Spleen (tissue), 11 donors: ENCODE data around the gene FDX2. TPM values are rescaled to one million over a fixed set of nuclear protein-coding genes. Genes with fewer than 3 reads are reported as not detected.
"Not testable (repeated sequence)": the region's sequence is repeated elsewhere in the genome, so short reads cannot be mapped to it uniquely, and the experiment has no call there.

Experiments
- DNase-seq: peaks from one replicate; pipeline ENCODE4 v3.0.0-alpha.2; 2020
- H3K27ac ChIP-seq, 8 donors: fragments of 200-600 bp; sonication (generic) in 7 of 8; 1 replicate in 4 of 8; 2 replicates in 4 of 8; pipeline versions ENCODE4 v1.5.0 to v1.8.0; 2016 to 2021; ENCODE audit warnings: inconsistent platforms in 4 of 8, mild to moderate bottlenecking in 4 of 8, moderate library complexity in 1 of 8
- H3K27me3 ChIP-seq, 7 donors: fragments of 200-600 bp; sonication (generic) in 6 of 7; replicated peaks in 1 of 7; 1 replicate in 4 of 7; 2 replicates in 3 of 7; pipeline versions ENCODE4 v1.5.0 to v1.8.0; 2016 to 2021; ENCODE audit warnings: inconsistent platforms in 3 of 7, mild to moderate bottlenecking in 1 of 7
- H3K36me3 ChIP-seq, 6 donors: fragments of 200-600 bp; sonication (generic) in 5 of 6; 1 replicate in 4 of 6; 2 replicates in 2 of 6; pipeline versions ENCODE4 v1.5.0 to v1.8.0; 2016 to 2021; ENCODE audit warnings: inconsistent platforms in 2 of 6
- H3K4me1 ChIP-seq, 6 donors: fragments of 200-600 bp; sonication (generic) in 5 of 6; 1 replicate in 3 of 6; 2 replicates in 3 of 6; pipeline versions ENCODE4 v1.5.0 to v1.8.0; 2016 to 2021; ENCODE audit warnings: inconsistent platforms in 3 of 6
- H3K4me3 ChIP-seq, 8 donors: fragments of 200-600 bp; sonication (generic) in 7 of 8; 1 replicate in 4 of 8; 2 replicates in 4 of 8; pipeline versions ENCODE4 v1.5.0 to v1.8.0; 2016 to 2021; ENCODE audit warnings: inconsistent platforms in 4 of 8, mild to moderate bottlenecking in 4 of 8, moderate library complexity in 2 of 8
- H3K9me3 ChIP-seq, 8 donors: fragments of 200-600 bp; sonication (generic) in 7 of 8; 1 replicate in 4 of 8; 2 replicates in 4 of 8; pipeline versions ENCODE4 v1.5.0 to v1.8.0; 2016 to 2021; ENCODE audit warnings: inconsistent platforms in 4 of 8
- CTCF ChIP-seq, 11 experiments: fragments of 200-600 bp in 7 of 11; fragments of 450-650 bp in 4 of 11; sonication (generic) in 4 of 11; IDR thresholded peaks in 8 of 11; conservative IDR thresholded peaks in 3 of 11; 1 replicate in 7 of 11; 2 replicates in 4 of 11; pipeline versions ENCODE4 v1.4.0 to v1.8.0; 2016 to 2021; ENCODE audit warnings: antibody characterized with exemption in 11 of 11, inconsistent platforms in 4 of 11, mild to moderate bottlenecking in 1 of 11
- POLR2A ChIP-seq, 3 donors: fragments of 450-650 bp; IDR thresholded peaks; one replicate each; pipeline ENCODE4 v1.5.1; 2017; ENCODE audit warnings: antibody characterized with exemption in 3 of 3, mild to moderate bottlenecking in 1 of 3
- POLR2AphosphoS5 ChIP-seq, 3 donors: sonication (generic); formaldehyde crosslinking; IDR thresholded peaks; one replicate each; pipeline ENCODE4 v1.5.1; 2017; ENCODE audit warnings: antibody characterized with exemption in 3 of 3
- WGBS, 5 donors: extraction: QIAGEN DNeasy Blood & Tissue Kit in 3 of 5; methylation state at CpG; one replicate each; pipeline versions ENCODE4 v1.1.5 to v1.1.7; 2013 to 2018; 5-methylcytosine and 5-hydroxymethylcytosine counted together
- intact Hi-C: fragments of 100-400 bp; cut with DNase I; formaldehyde crosslinking; loops from one replicate; pipeline ENCODE4 v1.15.0; 2023; ENCODE audit warnings: low total_unique reads
- polyA plus RNA-seq, 3 donors: library from polyadenylated mRNA; stranded (reverse); fragments of 200-250 nt; gene quantifications; one replicate each; pipeline ENCODE4 v1.2.1, GENCODE V29; 2013
- total RNA-seq, 7 donors: library from RNA; depleted of rRNA in 3 of 7; stranded (reverse); fragments of >200 nt in 3 of 7; fragmentation: NEBNext Ultra II Directional in 4 of 7; extraction: Animal tissue kit (Norgen Biotek cat#: 25700) in 4 of 7; gene quantifications; one replicate each; pipeline versions ENCODE4 v1.1.0 to v1.2.1, GENCODE V29; 2016 to 2021
- donor health status: healthy with polysubstance abuse.
- donor health status: DM: no; HTN: no; CAD: no; lungs with moderate emphysema.
- donor health status: DM: no; HTN: no; CAD: no.
- donor health status: Bipolar disorder and iron deficiency.
- donor health status: healthy.
- donor health status: DM: no; HTN: no; CAD: no.
- donor health status: DM: yes; HTN: yes; CAD: no.

The FDX2 gene
- total and polyA plus RNA-seq, 10 donors: 9.1 to 28.1 (median 14.2) TPM

DNA sequence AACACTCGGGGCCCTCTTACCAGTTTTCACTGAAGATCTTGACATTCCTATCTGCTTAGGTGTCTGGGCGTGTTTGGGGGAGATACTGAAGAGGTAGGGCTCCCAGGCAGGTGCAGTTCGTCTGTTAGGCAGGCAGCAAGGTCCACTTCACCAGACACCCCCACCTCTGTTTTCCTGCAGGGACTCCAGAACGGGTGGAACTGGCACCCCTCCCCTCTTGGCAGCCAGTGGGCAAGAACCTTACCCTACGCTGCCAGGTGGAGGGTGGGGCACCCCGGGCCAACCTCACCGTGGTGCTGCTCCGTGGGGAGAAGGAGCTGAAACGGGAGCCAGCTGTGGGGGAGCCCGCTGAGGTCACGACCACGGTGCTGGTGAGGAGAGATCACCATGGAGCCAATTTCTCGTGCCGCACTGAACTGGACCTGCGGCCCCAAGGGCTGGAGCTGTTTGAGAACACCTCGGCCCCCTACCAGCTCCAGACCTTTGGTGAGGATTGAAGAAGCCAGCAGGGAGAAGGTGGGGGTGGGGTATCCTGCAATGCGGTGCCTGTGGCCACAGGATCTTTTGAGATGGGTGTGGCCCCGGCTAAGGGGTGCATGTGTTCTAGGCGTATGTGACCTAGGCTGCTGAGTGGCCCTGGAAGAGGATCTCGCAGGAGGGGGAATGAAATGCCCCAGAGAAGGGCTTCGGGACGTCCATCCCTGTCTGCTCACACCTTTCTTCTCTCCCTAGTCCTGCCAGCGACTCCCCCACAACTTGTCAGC is 32.3 kb downstream of the FDX2 start:
- H3K4me3 ChIP-seq: no peak overlapping the region
- peak overlapping the region in 1 of 8 donors; percentile 8 for H3K27ac ChIP-seq
- TF ChIP-seq CTCF (IDR thresholded peaks at IDR 0.05 in 8 of 11, conservative IDR thresholded peaks at IDR 0.05 in 3 of 11) (no peak), POLR2A (IDR thresholded peaks at IDR 0.05) (no peak), POLR2AphosphoS5 (IDR thresholded peaks at IDR 0.05) (peak in 1 of 3 donors; percentile 50)
- H3K27me3 ChIP-seq: peaks cover 0 to 19% (median 13%) of the 10 kb centered on the region in 7 donors
- 84 to 89% (median 85%) methylated on average over 23 of the region's 23 CpGs for WGBS, 5 donors
- intact Hi-C loops: no loop called here
- peaks cover 3 to 79% (median 59%) of the 10 kb centered on the region in 6 donors for H3K36me3 ChIP-seq
- H3K9me3 ChIP-seq: no peaks in the 10 kb centered on the region
- no peak for DNase-seq
- H3K4me1 ChIP-seq: peaks cover 34 to 97% (median 68%) of the 10 kb centered on the region in 6 donors

- H3K27me3 ChIP-seq, DNase-seq, intact Hi-C loops, H3K9me3 ChIP-seq, H3K27ac ChIP-seq, H3K4me3 ChIP-seq: not testable (repeated sequence)
- Histone ChIP-seq H3K4me1 (peaks cover 26 to 97% (median 67%) of the 10 kb centered on the region in 6 donors), H3K36me3 (peaks cover 3 to 93% (median 74%) of the 10 kb centered on the region in 6 donors)
- 90 to 95% (median 94%) methylated on average over 5 of the region's 5 CpGs for WGBS, 5 donors
These were observed 33.8 kb downstream of the FDX2 start for GRCh38 chr19:10282043-10282442.

DNA sequence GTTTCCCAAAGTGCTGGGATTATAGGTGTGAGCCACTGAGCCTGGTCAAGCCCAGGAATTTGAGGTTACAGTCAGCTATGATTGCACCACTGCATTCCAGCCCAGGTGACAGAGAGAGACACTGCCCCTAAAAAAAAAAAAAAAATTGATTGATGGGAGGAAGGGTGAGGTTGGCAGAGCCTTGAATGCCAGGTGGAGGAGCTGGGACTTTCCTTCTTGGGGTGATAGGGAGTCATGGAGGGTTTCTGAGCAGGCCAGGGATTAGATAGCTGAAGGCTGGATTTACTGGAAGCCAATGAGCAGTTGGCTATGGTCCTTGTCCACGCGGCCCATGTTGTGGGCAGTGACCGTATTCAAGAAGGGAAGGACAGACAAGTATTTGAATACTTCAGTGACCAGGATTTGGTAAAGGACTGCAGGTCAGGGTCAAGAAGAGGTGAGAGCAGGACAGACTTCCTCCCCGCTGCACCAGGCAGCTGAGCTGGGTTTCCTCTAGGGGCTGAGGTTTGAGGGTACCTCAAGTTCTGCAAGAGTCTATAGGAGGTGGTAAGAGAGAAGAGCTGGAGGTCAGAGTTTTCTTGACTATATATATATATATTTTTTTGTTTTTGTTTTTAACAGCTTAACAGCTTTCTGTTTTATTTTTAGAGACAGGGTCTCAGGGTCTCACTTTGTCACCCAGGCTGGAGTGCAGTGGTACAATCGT is 35.9 kb downstream of the FDX2 start:
- WGBS, 5 donors: 40 to 51% (median 48%) methylated on average over 5 of the region's 5 CpGs
- TF ChIP-seq CTCF (IDR thresholded peaks at IDR 0.05 in 8 of 11, conservative IDR thresholded peaks at IDR 0.05 in 3 of 11) (no peak), POLR2A (IDR thresholded peaks at IDR 0.05) (no peak), POLR2AphosphoS5 (IDR thresholded peaks at IDR 0.05) (peak in 1 of 3 donors; percentile 6)
- H3K27ac ChIP-seq: peak overlapping the region in 6 of 8 donors; percentile 25 to 70 (median 30)
- H3K27me3 ChIP-seq: no peaks in the 10 kb centered on the region
- peaks cover 14 to 97% (median 65%) of the 10 kb centered on the region in 6 donors for H3K4me1 ChIP-seq
- H3K36me3 ChIP-seq: peaks cover 0 to 100% (median 79%) of the 10 kb centered on the region in 6 donors
- no peaks in the 10 kb centered on the region for H3K9me3 ChIP-seq
- H3K4me3 ChIP-seq: no peak overlapping the region
- intact Hi-C loops: loop anchor here (10.0 kb wide), 1 partner anchor 55 kb away; the partner anchor contains the start of genes ICAM3 and RAVER1
- DNase-seq: no peak

- WGBS, 5 donors: 85 to 100% (median 93%) methylated on average over 1 of the region's 1 CpG
- H3K36me3 ChIP-seq: peaks cover 0 to 100% (median 76%) of the 10 kb centered on the region in 6 donors
- H3K27me3 ChIP-seq: no peaks in the 10 kb centered on the region
- intact Hi-C loops: loop anchor here (10.0 kb wide), 1 partner anchor 56 kb away; the partner anchor contains the start of genes ICAM3 and RAVER1
- H3K4me3 ChIP-seq: no peak overlapping the region
- TF ChIP-seq POLR2A (IDR thresholded peaks at IDR 0.05) (no peak), CTCF (IDR thresholded peaks at IDR 0.05 in 8 of 11, conservative IDR thresholded peaks at IDR 0.05 in 3 of 11) (no peak), POLR2AphosphoS5 (IDR thresholded peaks at IDR 0.05) (peak in 1 of 3 donors; percentile 6)
- H3K27ac ChIP-seq: peak overlapping the region in 2 of 8 donors; percentile 25 to 70
- H3K9me3 ChIP-seq: no peaks in the 10 kb centered on the region
- no peak for DNase-seq
- H3K4me1 ChIP-seq: peaks cover 14 to 97% (median 69%) of the 10 kb centered on the region in 6 donors
These were observed 36.9 kb downstream of the FDX2 start for GRCh38 chr19:10278935-10279334.
